ENCODE data around the gene GNRHR.

The GNRHR gene

GRCh38 chr4:67755974-67756373 lies 1.8 kb upstream of the GNRHR start:
- Histone ChIP-seq H3K4me3 (no peak overlapping the region), H3K4me1 (no peaks in the 10 kb centered on the region), H3K9me3 (no peaks in the 10 kb centered on the region), H3K36me3 (no peaks in the 10 kb centered on the region), H3K27me3 (no peaks in the 10 kb centered on the region), H3K27ac (no peak overlapping the region)
- intact Hi-C loops (cut with DNase I; ENCODE audit: low total_unique reads) = no loop called here
- no peak for DNase-seq
- TF ChIP-seq, protein P1, sequence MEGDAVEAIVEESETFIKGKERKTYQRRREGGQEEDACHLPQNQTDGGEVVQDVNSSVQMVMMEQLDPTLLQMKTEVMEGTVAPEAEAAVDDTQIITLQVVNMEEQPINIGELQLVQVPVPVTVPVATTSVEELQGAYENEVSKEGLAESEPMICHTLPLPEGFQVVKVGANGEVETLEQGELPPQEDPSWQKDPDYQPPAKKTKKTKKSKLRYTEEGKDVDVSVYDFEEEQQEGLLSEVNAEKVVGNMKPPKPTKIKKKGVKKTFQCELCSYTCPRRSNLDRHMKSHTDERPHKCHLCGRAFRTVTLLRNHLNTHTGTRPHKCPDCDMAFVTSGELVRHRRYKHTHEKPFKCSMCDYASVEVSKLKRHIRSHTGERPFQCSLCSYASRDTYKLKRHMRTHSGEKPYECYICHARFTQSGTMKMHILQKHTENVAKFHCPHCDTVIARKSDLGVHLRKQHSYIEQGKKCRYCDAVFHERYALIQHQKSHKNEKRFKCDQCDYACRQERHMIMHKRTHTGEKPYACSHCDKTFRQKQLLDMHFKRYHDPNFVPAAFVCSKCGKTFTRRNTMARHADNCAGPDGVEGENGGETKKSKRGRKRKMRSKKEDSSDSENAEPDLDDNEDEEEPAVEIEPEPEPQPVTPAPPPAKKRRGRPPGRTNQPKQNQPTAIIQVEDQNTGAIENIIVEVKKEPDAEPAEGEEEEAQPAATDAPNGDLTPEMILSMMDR (IDR thresholded peaks at IDR 0.05) = no peak

DNA sequence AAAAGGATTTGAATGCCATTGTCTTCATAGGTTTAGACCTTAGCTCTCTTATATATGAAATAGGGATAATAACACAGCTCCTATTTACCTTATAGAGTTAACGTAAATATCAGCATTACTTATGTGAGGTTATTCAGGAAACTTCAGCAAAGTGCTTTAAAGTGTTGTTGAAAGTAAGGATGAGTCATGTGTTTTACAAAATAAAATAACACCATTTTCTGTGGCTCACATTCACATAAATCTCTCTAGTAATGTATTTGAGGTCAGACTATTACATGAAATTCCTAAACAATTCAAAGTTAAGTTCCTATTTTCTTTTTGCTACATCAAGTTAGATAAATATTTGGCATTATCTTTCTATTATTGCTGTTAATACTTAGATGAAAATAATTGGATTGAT lies 2.9 kb downstream of the GNRHR start:
- Histone ChIP-seq H3K9me3 (no peaks in the 10 kb centered on the region), H3K36me3 (no peaks in the 10 kb centered on the region), H3K4me3 (no peak overlapping the region), H3K27ac (no peak overlapping the region), H3K4me1 (peaks cover 0 to 4% (median 0%) of the 10 kb centered on the region in 4 donors), H3K27me3 (no peaks in the 10 kb centered on the region)
- no peak for DNase-seq
- intact Hi-C loops (cut with DNase I; ENCODE audit: low total_unique reads) = no loop called here
- TF ChIP-seq, protein P1 (IDR thresholded peaks at IDR 0.05) = no peak

- TF ChIP-seq, protein P1 (IDR thresholded peaks at IDR 0.05) = no peak
- H3K9me3 ChIP-seq = no peaks in the 10 kb centered on the region
- no peaks in the 10 kb centered on the region for H3K36me3 ChIP-seq
- H3K27me3 ChIP-seq = no peaks in the 10 kb centered on the region
- DNase-seq = no peak
- peaks cover 0 to 4% (median 0%) of the 10 kb centered on the region in 4 donors for H3K4me1 ChIP-seq
- intact Hi-C loops (cut with DNase I; ENCODE audit: low total_unique reads) = no loop called here
- no peak overlapping the region for H3K27ac ChIP-seq
- no peak overlapping the region for H3K4me3 ChIP-seq
Measured at GRCh38 chr4:67750691-67751090, 3.5 kb downstream of the GNRHR start.

DNA sequence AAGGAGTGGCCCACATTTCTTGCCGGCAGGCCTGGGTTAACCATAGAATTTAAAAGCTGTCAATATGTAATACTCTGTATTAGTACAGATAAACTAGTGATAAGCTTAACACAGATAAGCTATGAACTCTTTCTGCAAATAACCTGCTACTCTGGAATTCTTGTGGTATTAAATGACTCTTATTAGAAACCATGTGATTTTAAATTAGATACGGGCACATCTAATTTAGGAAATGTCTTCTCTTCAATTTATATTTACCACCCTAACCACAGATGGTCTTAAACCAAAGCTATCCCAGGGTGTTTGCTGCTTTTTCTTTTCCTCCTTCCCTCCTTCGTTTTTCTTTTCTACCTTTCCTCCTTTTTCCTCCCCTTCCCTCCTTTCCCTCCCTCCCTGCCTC lies 4.9 kb downstream of the GNRHR start:
- no peak for DNase-seq
- TF ChIP-seq, protein P1 (IDR thresholded peaks at IDR 0.05) = no peak
- intact Hi-C loops (cut with DNase I; ENCODE audit: low total_unique reads) = no loop called here

DNA sequence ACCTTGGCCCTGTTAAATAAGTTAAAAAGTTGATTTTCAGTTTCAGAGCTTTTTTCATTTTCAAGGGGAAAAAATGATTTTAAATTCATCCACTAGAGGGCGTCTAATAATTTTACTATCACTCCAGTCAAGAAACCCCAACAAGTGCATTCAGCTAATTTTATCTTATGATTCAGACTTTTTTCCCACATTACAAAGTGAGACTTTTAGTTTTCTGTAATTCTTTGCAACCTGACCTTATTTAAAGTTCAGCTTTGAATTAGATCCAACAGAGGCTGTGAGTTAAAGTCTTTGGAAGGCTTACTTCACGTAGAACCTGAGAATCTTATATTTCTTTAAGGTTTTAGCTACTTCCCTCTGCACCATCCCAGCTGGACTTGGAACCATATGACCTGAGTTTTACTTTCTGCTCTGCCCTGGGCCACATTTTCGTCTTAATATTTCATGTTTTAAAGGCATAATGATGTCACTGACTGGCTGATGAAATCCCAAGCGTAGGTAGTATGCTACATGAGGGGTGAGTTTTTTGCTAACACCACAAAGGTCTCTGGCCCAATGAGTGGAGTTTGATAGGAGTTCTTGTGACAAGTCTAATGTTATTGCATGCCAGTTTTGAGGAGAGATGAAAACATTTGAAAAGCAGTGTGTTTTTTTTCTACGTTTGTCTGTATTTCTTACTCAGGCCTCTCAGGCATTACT lies 7.2 kb downstream of the GNRHR start:
- intact Hi-C loops (cut with DNase I; ENCODE audit: low total_unique reads) = no loop called here
- Histone ChIP-seq H3K4me3 (no peak overlapping the region), H3K27me3 (no peaks in the 10 kb centered on the region), H3K9me3 (no peaks in the 10 kb centered on the region), H3K36me3 (no peaks in the 10 kb centered on the region), H3K4me1 (peaks cover 0 to 4% (median 0%) of the 10 kb centered on the region in 4 donors), H3K27ac (no peak overlapping the region)
- TF ChIP-seq, protein P1 (IDR thresholded peaks at IDR 0.05) = peak; percentile 33 to 55
- no peak for DNase-seq

More for the DNA sequence above, 4.9 kb downstream of the GNRHR start:
- H3K9me3 ChIP-seq = no peaks in the 10 kb centered on the region
- H3K36me3 ChIP-seq = no peaks in the 10 kb centered on the region
- no peaks in the 10 kb centered on the region for H3K27me3 ChIP-seq
- H3K4me3 ChIP-seq = no peak overlapping the region
- no peak overlapping the region for H3K27ac ChIP-seq
- H3K4me1 ChIP-seq = peaks cover 0 to 4% (median 0%) of the 10 kb centered on the region in 4 donors
